HG03432 (cell line): ENCODE data around the gene ZNF652.
"Not testable (repeated sequence)": the region's sequence is repeated elsewhere in the genome, so short reads cannot be mapped to it uniquely, and the experiment has no call there.

ENCODE experiments used
- ATAC-seq: cut with Tn5 transposase; IDR thresholded peaks from one replicate; pipeline ENCODE4 v1.9.1; 2021; ENCODE audit warnings: mild to moderate bottlenecking, moderate library complexity; ENCODE audit not compliant: unreplicated experiment

ZNF652 gene

DNA sequence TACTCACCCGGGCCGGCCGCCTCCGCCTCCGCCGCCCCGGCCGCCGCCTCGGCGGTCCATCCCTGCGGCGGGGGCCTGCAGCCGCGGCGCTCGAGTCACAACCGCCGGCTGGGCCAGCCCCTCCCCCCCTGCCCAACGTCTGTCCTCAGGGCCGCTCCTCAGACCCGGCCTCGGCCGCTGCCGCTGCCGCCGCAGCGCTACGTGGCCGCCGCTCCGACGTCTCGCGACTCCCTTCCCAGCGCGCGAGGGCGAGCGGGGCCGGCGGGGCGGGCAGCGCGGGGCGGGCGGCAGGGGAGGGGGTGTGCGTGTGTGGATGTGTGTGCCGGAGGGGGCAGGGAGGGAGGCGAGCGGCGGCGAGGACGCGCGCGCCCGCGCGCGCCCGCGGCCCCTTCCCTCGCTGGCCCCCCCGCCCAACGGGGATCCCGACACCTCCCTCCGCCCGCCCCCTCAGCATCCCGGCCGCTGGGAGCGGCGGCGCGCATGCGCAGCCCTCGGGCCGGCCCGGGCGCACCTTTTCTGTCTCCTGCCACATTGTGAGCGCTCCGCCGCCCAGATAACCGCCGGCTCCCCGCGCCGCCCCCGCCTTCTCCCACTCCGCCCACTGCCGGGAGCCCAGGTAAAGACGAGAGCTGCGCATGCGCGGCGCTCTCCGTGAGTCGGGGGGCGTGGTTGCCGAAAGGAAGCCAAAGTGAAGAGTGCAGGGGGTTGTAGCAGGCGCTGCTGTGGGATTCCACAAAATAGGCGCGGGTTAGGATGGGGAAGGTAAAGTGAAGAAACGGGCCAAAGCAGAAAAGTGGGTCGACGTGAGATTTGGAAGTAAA, at the start of gene ZNF652:
Gene ZNF652, minus strand, starts transcription at position 349 of the 821 bp plus-strand sequence. CDS start 44,525 bp downstream, outside the sequence.
- peak; percentile 59 for ATAC-seq

DNA sequence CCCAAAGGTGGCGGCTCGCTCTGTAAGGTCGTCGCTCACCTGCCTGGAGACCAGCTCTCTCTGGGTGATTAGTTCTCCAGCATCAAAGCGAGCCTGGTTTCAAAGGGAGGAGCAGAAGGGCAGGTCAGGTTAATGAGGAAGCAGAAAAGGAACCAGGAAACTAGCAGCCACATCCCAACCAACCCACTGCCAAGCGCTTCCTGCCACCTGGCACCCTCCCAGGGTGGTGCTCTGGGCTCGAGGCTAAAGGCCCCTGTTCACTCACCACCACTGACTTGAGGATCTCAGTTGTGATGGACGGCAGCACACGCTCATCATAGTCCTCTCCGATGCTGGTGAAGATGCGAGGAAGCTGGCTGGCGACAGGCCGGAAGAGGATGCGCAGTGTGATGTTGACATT, 47.0 kb upstream of the ZNF652 start:
- no peak for ATAC-seq

DNA sequence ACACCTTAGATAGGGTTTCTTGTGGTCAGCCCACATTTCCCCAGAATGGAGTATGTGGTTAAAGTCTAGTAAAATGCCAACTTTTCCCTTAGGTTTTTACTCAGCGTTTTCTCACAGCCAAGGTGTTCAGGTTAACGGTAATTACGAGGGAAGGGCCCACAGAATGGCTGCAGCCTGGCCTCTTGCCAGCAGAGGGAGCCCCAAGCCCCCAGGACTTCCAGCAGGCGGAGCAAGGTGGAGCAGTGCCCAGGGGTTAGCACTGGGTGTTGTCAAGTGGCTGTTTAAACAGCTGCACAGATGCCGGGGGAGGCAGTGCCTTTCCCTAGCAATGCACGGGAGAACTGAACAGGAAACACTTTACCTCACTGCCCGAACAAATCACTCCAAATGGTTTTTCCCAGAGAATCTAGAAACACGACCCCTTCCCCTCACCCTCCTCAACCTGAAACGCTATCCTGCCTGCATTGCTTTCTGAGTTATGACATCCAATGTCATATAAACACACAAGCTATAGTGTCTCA, 46.0 kb upstream of the ZNF652 start:
- peak; percentile 63 for ATAC-seq

DNA sequence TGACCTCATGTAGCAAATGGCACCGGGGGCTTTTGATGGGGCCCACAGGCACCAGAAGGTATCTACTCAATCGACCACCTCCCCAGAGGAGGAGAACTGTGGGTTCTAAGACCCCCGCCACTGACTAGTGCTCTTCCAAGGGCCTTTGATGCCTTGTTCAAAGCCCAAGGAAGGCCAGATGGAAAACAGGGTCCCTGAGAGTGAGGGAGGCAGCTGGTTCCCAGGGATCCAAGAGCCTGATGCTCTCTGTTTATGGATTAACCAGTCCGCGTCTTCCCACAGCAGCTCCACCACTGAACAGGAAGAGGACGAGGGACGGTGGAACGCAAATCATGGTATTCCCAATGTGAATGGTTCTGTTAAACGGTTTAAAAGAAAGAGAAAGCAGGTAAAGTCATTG, 45.0 kb upstream of the ZNF652 start:
- ATAC-seq: no peak

DNA sequence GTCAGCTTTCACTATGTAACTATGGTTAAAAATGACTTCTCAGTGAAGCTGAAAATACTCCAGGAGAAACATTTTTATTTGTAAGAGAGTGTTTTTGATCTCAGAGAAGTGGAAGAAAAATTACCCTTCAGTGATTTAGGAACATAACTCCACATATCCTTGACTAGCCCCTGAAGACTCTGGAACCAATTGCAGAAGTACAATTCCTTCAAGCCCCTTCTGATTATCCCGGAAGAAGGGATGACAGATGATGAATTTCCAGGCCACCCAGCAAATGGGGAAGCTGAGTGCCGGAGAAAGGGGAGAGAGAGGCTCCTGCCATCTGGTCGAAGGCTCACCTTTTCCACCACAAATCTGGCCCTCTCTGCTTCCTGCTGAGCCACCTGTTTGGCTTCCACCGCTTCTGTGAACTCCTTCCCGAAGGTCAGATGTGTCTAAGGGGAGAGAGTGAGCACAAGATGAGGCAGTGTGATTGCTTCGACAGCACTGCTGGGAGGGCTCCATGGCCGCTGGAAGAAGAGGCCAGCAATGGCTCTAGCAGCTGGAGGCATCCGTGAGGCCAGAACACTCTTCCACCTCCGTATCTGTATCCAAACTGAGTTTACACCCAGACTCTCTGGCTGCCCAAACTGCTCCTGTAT, 44.5 kb upstream of the ZNF652 start:
- no peak for ATAC-seq

DNA sequence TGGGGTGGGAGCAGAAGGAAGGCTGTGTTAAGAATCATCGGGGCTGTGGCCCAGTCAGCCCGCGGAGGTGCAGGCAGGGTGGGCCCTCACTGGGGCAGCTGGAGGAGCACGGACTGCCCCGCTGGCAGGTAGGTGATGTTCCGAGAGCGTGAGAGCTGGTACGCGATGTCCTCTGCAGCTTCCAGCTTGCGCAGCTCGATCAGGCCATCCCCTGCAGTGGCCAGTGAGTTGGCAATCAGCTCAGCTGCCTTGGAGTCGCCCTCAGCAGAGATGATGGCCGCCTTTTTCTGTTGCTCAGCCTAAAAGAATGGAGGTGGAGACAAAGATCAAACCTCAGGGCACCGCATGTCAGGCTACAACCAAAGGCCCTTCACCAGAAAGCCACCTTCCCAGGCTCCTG, 42.9 kb upstream of the ZNF652 start:
- ATAC-seq: no peak

DNA sequence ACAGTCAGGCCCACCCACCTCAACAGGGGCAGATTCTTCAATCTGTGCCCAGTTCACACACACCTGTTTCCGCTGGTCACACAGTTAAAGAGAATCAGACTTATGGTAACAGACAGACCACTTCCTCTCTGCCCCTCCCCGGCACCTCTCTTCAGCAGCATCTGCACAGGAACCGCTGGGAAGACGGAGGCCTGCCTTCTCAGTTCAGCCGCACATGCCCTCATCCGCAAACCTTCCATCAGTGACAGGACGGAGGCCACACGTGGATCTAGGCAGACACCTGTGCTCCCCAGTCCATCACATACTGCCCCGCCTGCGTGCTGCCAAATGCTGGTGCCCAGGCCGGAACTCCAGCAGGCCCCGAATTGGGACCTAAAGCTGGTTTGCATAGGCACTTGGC, 42.3 kb upstream of the ZNF652 start:
- no peak for ATAC-seq

DNA sequence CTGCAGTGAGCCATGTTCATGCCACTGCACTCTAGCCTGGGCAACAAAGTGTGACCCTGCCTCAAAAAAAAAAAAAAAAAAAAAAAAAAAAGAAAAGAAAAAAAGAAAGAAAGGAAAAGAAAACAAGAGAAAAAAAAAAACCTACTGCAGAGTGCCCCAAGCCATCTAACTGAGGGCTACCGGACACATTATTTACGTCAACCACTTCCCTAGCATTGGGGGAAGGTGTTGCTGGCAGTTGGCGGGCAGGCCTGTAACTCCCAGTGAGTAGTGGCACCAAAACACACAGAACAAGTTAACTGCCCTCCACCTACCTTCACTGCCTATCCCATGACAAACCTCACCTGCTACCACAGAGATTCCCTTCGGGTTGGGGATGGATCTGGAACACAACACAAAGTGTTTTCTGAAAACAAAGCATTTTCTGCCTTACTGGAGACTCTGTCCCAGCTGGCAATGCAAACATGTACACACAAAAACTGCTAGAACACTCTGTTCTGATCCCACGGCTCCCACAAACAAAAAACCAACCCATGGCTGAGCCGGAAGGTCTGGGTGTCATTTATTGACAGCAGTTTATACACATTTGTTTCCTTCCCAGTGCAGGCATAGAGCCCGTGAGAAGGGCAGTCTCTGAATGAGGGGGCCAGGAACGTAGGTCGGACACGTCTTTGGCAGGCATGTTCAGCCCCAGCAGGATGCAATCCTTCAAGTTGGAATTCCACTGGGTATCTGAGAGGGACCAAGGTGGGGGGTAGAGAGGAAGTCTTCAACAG, 41.7 kb upstream of the ZNF652 start:
- no peak for ATAC-seq

DNA sequence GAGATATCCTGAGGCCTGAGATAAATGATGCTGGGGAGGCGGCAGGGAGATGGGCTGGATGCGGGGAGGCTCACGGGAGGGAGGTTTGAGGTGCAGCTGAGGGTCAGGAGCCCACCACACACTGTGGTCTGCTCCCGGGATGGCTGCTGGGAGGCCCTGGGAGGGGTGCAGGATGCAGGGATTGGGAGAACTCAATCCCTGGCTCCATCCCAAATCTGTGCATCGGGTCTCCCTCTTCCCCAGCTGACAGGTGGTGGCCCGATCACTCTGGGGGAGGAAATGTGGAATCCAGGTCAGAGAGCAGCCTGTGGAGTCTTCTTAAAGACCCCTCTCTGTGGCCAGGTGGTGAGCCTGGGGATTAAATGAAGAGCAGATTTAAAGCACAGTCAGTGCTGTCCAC, 40.7 kb upstream of the ZNF652 start:
- ATAC-seq: no peak

DNA sequence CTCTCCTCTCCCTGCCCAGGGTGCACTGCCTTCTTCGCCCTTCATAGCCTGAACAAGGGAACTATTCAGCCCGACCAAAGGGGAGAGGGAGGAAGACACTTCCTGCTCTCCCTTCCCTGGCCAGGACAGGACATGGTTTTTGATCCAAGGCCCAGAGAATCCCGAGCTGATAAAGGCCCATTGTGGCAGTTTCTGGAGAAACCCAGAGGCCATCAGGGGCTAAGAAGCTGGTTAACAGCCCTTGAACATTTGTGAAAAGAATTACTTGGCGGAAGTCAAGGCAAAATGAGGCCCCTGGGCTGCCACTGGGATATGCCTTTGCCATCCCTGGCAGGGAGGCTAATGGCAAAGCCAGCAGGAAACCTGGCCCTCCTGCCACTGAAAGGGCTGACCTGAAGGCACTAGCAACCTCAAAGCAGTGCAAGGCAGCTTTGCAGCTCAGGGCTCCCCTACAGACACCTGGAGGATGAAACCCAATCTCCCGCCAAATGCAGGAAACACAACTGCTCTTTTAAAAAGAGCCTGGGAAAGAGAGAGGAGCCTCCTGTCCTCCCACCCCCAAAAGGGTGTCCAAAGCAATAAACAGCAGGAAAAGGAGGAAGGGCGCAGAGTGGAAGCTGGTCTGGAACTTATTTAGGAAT, 40.0 kb upstream of the ZNF652 start:
- ATAC-seq: no peak

DNA sequence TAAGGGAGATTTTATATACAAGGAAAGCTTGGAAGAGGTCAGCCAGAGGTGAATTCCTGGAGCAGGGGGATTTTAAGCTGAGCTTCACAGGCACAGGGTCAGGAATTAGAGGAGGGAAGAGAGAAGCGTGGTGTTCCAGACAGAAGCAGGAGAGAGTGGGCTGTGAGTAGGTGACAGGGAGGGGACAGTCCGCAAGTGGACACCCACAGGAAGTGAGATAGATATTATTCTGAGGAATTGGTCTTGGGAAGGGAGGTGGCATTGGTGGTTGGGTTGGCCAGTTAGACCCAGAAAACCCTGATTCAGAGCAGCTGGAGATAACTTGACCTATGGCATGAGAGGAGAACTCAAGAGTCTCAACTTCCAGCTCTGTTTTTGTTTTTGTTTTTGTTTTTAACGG, 37.9 kb upstream of the ZNF652 start:
- ATAC-seq: no peak

DNA sequence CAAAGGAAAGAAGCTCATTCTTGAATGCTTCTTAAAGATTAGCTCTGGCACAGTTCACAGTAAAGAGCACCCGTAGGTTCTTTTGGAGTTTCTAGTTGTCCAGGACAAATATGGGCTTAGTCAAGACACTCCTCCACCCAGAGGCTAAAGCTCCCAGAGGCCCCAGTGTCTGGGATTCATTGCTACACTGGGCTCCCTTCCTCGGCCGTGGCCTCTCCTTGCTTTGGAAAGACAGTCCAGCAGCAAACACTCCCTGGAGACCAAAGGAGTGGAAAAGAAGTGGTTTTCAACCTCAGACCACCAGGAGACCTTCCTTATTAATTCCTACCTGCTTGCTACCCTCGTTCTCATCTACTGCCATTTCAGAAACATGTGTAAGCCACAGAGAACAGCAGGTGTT, 35.5 kb upstream of the ZNF652 start:
- ATAC-seq: no peak

DNA sequence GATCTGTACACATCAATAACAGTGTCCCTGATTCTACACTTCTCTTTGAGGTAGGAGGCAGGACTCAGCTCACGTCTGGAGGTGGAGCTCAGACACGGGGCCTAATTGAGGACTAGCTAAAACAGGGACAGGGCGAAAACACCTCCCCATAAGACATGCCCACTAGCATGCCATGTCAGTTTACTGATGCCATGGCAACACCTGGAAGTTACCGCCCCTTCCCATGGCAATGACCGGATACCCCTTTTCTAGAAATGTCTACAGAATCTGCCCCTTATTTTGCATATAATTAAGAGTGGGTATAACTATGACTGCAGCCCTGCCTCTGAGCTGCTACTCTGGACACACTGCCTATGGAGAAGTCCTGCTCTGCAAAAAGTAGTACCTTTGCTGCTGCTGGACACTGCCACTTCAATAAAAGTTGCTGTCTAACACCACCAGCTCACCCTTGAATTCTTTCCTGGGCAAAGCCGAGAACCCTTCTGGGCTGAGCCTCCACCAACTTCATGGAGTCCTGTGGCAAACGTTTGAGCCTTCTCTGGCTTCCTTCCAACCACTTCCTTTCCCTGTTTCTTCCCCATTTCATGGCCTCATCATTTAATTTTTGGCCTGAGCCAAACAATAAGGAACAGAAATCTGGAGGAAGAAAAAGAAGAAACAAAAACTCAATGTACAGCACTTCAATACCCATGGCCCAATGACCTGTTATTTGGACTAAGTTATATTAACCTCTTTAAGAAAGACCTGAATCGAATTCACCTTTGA, 31.6 kb upstream of the ZNF652 start:
- no peak for ATAC-seq

DNA sequence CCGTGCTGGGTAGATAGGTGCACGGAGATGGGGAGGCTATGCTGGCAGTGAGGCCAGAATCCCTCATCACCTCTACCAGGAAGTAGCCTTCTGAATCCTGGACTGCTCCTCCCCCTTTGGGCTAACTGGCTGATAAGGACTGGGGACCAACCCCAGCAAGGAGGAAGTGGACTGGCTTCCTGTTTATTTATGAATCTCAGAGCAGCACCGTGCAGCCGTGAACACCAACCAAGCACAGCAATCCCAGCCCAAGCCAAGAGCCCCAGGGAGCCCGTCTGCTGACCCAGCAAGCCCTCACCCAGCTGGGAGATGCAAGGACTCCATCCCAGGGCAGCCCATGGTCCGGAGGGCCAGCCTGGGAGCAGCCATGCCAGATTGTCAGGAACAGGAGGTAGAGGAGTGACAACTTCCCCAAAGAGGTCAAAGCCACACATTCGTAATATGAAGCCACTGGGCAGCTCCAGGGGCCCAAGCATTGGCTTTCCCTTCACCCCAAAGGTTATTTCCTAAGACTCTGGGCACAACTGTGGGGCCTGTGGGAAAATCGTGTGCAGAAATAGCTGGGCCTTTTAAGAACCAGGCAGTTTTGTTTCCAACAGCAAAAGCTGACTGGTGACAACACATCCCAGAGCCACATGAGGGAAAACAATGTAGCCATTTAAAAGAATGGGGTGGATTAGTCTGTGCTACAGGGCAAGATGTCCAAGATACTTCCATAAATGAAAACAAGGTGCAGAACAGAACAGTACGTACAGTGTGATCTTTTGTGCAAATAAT, 28.7 kb upstream of the ZNF652 start:
- no peak for ATAC-seq

DNA sequence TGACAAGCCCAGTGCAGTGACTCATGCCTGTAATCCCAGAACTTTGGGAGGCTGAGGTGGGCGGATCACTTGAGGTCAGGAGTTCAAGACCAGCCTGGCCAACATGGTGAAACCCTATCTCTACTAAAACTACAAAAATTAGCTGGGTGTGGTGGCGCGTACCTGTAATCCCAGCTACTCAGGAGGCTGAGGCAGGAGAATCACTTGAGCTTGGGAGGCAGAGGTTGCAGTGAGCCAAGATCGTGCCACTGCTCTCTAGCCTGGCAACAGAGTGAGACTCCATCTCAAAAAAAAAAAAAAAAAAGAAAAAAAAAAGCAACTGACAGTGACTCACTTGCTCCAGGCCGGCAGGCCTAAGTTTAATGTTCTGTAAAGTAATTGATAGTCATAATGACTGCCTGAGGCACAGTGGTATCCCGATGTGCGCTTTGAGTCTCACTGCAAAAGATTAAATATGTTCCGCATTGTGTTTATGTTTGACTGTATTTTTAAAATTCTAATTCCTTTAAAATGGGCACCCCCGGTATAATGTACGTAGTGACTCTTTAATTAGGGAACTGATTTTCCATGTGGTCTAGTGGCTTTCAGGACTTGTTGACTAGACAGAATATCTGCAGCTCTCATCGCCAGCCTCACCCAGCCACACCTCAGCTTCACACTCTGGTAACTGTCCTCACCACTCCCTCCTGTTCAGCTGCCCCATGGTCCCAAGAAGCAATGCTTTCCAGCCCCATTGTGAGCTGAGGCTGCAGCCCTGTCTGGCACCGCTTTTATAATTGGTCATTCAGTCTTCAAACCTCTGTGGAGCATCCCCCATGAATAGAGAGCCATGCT, 27.7 kb upstream of the ZNF652 start:
- ATAC-seq: not testable (repeated sequence)

DNA sequence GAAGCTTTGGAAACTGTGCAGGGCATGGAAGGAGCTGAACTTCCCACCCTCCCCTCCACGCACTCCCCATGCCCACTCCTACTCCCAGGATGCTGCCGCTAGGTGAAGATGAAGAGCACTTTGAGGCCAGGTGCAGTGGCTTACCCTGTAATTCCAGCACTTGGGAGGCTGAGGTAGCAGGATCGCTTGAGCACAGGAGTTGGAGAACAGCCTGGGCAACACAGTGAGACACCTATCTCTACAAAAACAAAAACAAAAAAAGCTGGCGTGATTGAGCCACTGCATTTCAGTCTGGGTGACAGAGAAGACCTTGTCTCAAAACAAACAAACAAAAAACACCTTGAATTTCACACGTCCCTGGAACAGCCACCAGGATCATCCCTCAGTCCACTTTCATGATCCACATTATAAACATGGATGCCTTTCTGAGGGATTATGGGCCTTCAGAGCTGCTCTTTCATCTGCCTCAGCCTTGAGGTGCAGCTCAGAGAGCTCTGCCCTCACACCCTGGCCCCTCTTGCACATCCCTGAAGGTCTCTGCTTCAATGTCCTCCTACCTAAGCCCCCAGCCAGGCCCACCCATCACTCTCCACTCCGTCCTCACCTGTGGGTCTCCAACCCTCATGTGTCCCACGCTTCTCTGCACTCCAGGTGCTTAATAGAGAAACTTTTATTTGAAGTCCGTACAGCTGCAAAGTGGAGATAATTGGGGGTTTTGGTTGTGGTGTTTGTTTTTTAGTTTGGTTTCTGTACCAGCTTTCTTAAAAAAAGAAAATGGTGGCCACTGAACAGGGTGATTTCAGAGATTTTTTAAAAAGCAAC, 26.9 kb upstream of the ZNF652 start:
- no peak for ATAC-seq

DNA sequence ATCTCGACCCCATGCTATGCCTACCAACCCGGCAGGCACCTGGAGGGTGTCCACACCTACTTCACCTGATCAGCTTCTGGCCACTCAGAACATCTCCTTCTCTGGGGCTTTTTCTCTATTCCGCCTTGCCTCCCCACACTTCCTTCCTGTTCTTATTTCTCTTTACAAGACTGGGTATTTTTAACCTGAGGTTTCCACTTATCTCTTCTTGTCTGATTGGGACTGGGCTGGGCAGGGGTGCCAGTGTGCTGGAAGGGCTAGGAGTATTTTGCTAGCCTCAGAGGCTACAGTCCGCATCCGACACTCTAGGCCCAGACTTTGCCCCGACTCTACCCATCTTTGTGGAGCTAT, 26.2 kb upstream of the ZNF652 start:
- ATAC-seq: peak; percentile 43
